Heart left ventricle (tissue), 13 donors: ENCODE results near the gene BCL10.

Source experiments
- POLR2A ChIP-seq, 2 donors: fragments of 450-650 bp; IDR thresholded peaks; one replicate each; pipeline ENCODE4 v1.6.1; 2017; ENCODE audit warnings: antibody characterized with exemption in 2 of 2, mild to moderate bottlenecking in 2 of 2, moderate library complexity in 2 of 2
- TF ChIP-seq, protein P1 (sequence below), 12 donors: fragments of 200-600 bp; sonication (generic) in 4 of 12; IDR thresholded peaks; one replicate each; pipeline versions ENCODE4 v1.5.0 to v1.8.0; 2018 to 2022; ENCODE audit warnings: antibody characterized with exemption in 12 of 12, mild to moderate bottlenecking in 5 of 12
- donor health status: ischemic (EF 13 %, LVEDD 7.1; RV severe dilation, severe dysfunction).
- donor health status: DM: no; HTN: yes; CAD: no.
- donor health status: DM: no; HTN: no; CAD: no.
- donor health status: ischemic (EF 25% LVEDD 6.9; RV normal size, moderate dysfunction).
- donor health status: ischemic (EF 25% LVEDD 5.7; RV mildly dilated, moderate dysfunction).
- donor health status: ischemic (EF 35%, LVEDD 5.7; RV mildly dilated, moderate dysfunction).
- donor health status: nonischemic (EF 11% LVEDD 7.7; RV severe dilation, severe dysfunction).
- donor health status: DM: yes; HTN: yes; CAD: no.
- donor health status: PGD.
- donor health status: ischemic (EF 29% LVEDD 5.4; RV normal size, mild dysfunction).
- donor health status: nonischemic (EF 23%, LVEDD 6.1; RV moderate dilation, normal function).

DNA sequence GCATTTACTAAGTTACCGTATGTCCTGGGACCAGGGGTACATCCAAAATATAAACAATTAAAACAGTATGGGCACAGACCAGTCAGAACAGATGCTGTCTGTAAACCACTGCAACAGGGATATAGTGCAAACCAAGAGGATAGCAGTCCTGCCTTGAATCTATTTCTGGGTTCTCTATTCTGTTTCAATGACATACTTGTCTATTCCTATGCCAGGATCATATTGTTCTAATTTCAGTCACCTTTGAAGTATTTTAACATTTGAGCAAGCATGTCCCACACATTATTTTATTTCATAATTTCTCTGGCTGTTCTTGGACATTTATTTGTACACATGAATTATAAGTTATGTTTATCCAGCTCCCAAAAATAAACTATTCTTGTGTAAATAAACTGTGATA lies 47.5 kb downstream of the BCL10 start:
- TF ChIP-seq, protein P1, sequence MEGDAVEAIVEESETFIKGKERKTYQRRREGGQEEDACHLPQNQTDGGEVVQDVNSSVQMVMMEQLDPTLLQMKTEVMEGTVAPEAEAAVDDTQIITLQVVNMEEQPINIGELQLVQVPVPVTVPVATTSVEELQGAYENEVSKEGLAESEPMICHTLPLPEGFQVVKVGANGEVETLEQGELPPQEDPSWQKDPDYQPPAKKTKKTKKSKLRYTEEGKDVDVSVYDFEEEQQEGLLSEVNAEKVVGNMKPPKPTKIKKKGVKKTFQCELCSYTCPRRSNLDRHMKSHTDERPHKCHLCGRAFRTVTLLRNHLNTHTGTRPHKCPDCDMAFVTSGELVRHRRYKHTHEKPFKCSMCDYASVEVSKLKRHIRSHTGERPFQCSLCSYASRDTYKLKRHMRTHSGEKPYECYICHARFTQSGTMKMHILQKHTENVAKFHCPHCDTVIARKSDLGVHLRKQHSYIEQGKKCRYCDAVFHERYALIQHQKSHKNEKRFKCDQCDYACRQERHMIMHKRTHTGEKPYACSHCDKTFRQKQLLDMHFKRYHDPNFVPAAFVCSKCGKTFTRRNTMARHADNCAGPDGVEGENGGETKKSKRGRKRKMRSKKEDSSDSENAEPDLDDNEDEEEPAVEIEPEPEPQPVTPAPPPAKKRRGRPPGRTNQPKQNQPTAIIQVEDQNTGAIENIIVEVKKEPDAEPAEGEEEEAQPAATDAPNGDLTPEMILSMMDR (IDR thresholded peaks at IDR 0.05): no peak
- no peak for TF ChIP-seq POLR2A (IDR thresholded peaks at IDR 0.05)
